HL-60/S4 treated with retinoic acid at 250 ng/mL for 4 days and 3 days (cell line): ENCODE measurements around the gene TSHZ2.
"Not testable (repeated sequence)": the region's sequence is repeated elsewhere in the genome, so short reads cannot be mapped to it uniquely, and the experiment has no call there.

Source experiments
- in situ Hi-C: fragments of 300-500 bp; cut with MboI; formaldehyde crosslinking; loops from 2 replicates; pipeline ENCODE4 v1.7.0; 2022; ENCODE audit warnings: low sequenced_read_pairs

TSHZ2 gene

DNA sequence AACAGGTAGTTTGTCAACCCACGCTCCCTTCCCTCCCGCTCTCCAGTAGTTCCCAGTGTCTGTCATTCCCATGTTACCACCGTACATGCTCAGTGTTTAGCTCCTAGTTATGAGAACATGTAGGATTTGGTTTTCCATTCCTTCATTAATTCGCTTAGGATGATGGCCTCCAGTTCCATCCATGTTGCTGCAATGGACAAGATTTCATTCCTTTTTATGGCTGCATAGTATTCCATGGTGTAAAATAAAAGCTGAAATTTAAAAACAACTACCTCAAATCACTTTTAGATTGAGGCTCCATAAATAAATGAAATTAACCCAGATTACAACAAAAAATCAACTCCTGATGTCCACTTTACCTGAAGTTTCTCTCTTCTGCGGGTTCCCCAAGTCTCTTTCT lies 430.9 kb downstream of the TSHZ2 start:
- in situ Hi-C loops: no loop called here

DNA sequence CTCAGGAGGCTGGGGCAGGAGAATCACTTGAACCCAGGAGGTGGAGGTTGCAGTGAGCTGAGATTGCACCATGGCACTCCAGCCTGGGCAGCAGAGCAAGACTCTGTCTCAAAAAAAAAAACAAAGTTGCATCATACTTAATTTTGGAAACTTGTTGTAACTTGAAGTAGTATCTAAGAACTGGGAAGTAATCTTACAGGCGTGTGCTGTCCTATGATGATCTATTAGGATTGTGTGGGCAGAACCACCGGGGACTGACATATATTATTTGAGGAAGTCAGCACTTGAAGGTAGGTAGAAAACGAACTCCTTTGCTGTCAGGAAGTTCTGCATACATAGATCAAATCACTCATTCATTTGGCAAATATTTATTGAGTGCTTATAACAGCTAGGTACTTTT lies 433.0 kb downstream of the TSHZ2 start:
- in situ Hi-C loops: no loop called here

DNA sequence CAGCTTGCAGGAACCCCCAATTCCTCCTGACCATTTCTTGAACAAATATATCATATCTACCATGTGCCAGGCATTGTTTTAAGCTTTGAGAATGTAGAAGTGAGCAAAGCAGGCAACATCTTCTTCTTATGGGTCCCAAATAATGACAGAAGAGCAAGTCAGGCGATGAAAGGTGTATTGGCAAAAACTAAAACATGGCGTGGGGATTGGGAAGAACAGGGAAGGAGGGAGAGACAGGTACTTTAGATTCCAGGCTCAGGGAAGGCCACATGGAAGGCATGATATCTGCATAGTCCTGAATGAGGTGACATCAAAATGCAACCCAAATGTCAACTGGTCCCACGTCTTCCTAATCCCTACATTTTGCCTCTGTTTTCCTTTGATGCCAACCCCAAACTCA lies 434.4 kb downstream of the TSHZ2 start:
- in situ Hi-C loops: no loop called here

DNA sequence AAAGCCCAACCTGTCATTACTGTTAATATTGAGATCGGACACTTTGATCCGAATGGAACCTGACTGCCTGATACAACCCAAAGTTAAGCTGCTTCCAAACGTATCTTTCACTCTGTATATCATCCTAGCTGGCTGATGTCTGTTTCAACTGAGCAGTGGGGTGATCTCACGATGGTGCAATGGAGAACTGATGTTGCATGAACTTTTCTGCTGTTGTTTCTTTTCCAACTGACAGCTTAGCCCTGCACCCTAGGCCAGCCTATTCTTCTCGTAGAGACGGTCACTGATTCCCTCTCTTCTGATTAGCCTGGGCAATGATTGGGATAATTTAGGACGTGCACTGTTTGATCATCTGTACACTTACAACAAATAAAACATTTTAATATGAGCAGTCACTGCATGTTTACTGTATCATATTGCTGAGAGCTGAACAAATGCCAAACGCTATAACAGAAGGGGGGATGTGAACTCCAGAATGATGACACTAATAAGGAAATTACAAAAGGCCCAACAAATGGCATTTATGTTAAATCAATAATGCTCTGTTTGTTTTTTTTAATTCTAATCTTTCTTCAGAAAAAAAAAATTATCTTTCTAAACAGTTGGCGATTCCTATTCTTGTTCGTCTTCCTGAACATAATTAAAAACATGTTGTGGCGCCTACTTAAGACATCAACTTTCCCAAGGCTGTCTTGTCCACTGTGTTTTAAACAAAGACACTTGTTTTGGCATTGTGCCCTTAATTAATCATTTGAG lies 436.7 kb downstream of the TSHZ2 start:
- in situ Hi-C loops: no loop called here

DNA sequence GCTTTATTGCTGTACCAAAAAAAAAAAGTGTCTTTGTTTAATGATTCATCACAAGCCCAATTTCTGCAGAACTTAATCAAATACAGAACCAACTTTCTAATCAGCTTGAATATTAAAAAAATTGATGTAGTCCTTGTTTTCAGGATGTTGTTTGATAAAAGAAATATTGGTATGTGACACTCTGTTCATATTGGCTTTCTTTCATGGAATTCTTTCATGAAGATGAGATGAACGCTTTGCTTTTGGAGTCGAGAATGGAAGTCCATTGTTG lies 437.2 kb downstream of the TSHZ2 start:
- in situ Hi-C loops: no loop called here

DNA sequence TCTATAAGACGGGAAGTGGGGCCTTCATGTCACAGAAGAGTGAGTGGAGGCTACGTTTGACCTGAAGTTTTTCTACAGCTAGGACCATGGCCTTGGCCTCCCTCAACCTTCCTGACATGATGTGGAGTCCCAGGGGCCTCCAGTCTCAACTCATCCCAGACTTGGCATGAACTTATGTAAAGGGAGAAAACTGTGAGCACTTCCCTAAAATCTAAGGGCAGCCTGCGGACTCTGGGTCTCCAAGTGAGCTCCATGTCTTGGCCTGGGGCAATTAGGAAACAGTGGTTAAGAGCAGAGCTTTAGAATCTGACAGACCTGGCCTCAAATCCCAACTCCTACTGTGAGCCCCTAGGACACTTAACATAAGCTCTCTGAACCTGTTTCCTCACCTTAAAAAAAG lies 439.0 kb downstream of the TSHZ2 start:
- in situ Hi-C loops: no loop called here

DNA sequence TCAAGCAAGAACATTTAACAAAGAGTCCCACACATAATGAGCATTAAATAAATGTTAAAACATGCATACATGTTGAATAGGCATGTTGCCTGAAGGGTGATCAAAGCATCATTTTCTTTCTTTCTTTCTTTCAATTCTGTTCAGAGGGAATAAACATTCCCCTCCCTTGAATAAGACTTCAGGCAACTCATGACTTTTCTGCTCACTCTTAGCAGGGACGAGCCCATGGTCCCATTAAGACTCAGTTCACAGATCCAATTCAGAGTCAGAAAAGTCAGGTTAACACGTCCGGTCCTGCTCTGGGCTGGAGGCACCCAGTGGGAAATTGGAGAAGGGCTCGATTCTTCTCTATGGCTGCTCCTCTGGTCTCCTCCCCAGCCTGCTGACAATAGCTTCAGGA lies 439.7 kb downstream of the TSHZ2 start:
- in situ Hi-C loops: no loop called here

DNA sequence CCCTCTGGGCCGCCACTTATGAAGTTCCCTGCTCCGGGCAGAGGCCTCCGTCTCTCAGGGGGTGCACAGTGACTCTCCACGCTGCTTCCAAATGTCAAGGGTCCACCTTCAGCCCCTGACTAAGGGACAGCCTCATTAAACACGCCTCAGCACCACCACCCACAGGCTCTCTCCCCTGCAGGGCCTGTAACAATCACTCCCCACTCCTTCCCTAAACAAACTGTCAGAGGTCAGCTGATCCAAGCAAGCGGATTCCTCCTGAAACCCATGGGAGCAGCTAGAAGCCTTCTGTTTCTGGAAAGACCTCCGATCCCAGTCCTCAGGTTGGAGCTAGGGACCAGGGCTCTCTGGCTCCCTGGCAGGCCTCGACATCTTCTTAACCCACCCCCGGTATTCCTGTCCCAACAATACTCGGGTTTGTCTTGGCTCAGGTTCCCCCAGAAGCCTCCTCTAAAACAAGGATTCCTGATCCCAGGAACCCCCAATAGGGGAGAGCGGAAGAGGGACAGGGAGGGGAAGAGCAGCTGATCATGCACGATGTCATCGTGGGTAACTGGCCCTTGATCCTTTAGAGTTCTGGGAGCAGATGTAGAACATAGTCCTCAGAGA lies 440.5 kb downstream of the TSHZ2 start:
- in situ Hi-C loops: no loop called here

DNA sequence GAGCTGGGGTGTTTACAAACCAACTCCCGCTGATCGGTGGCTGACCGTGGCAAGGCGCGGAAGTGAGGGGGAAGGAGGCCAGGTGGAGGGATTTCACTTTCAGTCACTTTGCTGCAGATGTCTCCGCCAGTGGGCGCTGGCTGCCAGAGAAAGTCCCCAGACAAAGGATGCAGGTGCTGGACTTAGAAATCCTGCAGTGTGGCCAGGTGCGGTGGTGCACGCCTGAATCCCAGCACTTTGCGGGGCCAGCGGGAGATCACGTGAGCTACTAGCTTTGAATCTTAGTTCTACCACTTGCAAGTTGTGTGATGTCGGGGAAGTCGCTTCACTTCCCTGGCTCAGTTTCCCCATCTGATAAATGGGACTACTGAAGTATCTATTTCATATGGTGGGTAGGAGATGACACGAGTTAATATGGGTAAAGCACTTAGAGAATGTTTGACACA lies 441.1 kb downstream of the TSHZ2 start:
- in situ Hi-C loops: no loop called here

DNA sequence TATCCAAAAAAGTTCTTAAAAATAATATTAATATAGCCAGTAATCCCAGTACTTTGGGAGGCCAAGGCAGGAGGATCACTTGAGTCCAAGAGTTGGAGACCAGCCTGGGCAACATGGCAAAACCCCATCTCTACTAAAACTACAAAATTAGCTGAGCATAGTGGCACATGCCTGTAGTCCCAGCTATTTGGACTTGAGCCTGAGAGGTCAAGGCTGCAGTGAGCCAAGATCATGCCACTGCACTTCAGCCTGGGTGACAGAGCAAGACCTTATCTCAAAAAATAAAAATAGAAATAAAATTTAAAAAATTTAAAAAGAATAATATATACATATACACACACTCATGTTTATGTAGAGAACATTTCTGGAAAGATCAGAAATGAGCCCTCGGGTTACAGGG lies 441.7 kb downstream of the TSHZ2 start:
- in situ Hi-C loops: not testable (repeated sequence)

DNA sequence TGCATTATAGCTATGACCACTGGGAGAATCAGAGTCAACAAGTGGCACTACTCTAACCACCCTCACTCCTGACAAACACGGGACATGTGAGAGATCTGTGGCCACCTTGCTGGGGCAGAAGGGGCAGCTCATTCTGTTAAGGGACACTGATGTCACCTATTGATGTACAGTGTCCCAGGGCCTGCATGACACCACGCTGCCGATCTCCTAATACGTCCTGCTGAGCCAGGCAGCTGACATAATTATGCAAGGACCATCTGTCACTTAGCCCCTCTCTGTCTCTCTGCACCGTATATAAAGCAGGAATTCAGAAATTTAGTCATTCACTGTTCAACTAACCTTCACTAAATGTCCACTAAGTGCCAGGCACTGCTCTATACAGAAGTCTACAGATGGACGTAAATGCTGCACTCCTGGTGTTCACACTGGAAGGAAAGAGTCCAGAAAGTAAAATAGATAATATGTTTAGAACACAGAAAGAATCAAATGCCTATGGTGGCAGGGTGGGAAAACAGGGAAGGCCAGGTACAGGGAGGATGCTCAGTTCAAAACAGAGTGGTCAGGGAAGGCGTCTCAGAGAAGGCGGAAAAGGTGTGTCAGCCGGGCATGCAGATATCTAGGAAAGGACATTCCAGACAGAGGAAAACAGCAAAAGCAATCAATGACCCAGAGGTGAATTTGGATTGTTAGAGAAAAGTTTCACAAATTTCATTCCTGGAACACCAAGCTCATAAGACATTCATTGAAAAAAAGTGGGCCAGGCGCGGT lies 447.7 kb downstream of the TSHZ2 start:
- in situ Hi-C loops: no loop called here

DNA sequence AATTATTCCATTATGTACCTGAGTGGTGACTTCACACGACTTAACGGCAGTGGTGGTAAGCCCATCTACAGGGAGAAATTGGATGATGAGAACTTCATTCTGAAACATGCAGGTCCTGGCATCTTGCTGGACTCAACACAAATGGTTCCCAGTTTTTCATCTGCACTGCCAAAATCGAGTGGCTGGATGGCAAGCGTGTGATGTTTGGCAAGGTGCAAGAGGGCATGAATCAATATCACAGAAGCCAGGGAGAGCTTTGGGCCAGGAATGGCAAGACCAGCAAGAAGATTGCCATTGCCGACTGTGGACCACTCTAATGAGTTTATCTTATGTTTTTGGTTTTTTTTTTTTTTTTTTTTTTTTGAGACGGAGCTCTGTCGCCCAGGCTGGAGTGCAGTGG lies 449.2 kb downstream of the TSHZ2 start:
- in situ Hi-C loops: no loop called here

DNA sequence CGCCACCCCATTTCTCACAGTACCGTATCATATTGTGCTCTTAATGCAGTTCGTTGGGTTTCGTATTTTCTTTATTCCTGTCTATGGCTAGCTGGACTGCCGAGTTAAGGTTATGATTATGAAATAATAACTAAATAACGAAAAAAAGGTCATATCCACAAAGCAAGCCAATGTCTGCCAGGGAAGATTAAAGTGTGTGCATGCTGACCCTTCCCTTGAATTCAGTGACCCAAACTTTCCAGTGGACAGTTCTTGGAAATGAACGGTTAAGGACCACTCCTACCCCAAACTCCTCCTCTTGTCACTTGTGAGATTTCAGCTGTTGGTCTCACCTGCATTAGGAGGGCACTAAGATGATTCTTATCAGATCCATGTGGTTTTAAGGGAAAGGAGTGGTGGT lies 449.9 kb downstream of the TSHZ2 start:
- in situ Hi-C loops: no loop called here

DNA sequence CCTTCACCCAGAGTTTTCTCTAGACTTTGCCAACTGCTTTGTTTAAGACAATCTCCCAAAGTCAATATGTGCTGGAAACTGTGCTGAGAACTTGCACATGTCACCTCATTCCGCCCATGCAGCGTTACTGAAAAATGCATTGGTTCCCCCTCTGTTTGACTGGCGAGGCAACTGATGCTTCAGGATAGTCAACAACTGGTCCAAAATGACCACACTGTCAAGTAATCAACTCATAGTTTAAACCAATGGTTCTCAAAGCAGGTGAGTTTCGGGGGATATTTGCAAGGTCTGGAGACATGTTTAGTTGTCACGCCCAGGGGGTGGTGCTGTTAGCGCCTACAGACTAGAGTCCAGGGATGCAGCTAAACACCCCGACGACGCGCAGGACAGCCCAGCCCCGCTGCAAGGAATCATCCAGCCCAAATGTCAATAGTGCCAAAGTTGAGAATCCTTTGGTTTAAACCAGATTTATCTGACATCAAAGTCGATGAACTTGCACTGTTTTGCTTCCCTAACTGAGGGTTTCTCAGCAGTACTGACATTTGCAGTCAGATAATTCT lies 451.5 kb downstream of the TSHZ2 start:
- in situ Hi-C loops: no loop called here

DNA sequence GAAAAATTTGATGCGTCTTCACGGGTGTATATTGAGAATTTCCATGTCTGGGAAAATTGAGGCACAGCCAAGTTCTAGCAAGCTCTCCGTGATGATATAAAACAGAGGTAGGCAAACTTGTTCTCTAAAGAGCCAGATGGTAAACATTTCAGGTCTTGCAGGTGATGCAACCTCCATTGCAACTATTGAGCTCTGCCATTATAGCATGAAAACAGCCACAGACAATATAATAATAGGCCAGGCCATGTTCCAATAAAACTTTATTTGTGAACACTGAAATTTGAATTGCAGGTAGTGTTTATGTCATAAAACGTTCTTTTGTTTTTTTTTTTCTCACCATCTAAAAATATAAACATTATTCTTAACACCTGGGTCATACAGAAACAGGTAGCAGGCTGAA lies 453.3 kb downstream of the TSHZ2 start:
- in situ Hi-C loops: no loop called here

DNA sequence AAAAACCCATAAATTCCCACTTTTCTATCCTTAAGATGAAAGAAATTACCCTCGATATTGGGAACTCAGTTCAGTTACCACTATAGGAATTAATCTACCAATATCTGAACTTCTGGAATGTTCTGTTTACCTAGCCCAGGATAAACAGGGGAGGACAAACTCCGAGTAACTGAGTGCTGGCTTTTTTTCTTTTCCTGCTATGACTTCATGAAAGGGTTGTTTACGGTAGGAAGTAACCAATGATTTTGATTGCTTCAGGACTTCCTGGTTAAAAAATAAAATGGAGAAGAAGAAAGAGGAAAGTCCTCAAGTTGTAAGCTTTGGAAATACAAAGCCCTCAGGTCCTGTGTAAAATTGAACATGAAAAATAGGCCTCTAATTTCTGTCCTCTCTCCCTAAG lies 453.8 kb downstream of the TSHZ2 start:
- in situ Hi-C loops: no loop called here

DNA sequence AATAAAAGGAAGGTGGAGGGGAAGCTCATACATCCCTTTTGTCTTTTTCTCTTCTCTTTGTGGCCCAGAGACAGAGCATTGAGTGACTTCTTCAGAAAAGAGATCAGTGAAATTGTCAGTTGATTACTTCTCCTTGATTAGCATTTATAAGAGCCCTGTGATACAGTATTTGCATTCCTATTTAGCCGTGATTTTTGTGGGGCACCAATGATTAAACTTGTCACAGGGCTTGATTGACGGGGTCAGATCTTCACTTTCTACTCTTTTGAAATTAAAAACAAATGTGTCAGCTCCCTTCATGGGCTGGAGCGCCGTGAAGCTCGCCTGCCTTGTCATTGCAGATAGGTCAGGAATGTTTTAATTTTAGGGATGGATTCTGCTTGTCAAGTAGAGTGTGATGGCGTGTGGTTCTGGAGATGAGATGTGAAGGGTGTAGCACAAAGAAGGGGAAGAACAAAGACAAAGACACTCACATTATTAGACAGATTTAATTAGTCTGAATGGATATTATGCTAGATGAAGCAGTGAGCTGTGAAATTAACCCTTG lies 454.7 kb downstream of the TSHZ2 start:
- in situ Hi-C loops: no loop called here

DNA sequence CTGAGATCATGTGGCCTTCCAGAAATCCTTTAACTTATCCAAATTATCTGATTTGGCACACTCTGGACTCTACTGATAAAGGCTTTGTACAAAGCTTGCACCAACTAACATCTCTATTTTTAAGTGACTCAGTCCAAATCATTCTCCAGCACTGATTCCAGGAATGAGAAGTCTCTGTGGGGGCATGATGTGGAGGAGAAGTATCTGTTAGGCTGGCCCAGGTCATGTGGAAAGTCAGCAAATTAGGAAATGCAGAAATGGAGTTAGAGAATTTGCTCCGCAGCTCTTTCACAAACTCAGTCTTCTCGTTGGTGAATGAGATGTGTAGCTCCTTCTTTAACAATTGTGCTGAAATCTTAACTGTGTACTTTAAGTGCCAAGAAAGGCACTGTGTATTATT lies 455.8 kb downstream of the TSHZ2 start:
- in situ Hi-C loops: no loop called here

DNA sequence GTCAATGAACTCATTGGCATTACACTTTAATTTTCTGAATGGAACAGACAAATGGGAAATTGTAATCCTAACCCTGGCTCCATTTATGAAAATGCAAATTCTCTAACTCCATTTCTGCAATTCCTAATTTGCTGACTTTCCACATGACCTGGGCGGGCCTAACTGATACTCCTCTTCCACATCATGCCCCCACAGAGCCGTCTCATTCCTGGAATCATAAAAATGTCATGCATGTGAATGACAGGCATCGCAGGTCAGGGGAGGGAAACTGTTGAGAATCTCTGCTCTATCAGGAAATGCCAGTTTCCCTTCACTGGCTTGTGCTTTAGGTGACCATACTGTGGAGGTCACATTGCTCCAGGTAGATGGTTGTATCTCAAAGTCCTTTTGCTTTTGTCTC lies 456.4 kb downstream of the TSHZ2 start:
- in situ Hi-C loops: no loop called here

DNA sequence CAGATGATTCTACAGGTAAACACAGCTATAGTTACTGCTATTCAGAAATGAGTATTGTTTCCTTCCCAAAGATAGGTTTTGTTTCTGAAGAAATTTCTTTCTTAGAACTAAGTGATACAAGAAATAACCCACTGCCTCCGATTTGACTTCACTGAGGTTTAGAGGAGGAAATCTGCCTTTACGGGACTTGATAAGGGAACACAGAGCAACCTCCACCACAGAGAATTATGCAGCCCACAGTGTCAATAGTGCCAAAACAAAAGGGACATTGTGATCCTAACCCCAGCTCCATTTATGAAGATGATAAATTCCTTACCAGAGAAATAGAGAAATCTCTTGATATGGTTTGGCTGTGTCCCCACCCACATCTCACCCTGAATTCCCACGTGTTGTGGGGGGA lies 456.8 kb downstream of the TSHZ2 start:
- in situ Hi-C loops: no loop called here

DNA sequence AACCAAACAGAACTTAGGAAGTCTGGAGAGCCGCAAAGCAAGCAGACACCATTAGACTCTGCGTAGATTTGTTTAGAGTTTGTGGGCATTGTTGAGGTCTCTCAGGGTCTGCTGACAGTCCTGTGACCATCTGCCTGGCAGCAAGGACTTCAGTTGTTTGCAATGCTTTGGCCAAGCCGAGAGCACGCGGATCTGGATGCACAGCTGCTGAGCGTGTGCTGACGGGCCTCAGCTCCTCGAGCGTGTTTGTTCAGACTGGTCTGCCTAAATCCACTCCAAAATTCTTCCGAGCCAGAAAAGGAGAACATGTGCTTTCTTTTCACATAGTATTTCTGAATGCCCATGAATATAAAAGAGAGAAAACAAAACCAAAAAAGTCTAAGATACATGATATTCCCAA lies 462.5 kb downstream of the TSHZ2 start:
- in situ Hi-C loops: no loop called here

DNA sequence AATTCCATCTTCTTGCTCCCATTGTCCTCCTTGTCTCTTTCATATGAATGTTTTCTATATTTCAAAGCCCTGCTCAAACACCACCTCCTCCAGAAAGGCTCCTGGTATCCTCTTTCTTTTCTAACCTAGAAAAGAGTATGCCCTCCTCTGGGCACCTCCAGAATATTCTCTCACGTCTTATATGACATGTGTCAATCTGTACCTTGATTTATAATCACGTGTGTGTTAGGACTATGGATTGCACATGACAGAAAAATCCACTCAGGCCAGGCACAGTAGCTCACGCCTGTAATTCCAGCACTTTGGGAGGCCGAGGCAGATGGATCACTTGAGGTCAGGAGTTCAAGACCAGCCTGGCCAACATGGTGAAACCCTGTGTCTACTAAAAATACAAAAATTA lies 464.8 kb downstream of the TSHZ2 start:
- in situ Hi-C loops: not testable (repeated sequence)
